A375 (cell line): ENCODE data around the gene LRSAM1. TPM values are rescaled to one million over a fixed set of nuclear protein-coding genes. Genes with fewer than 3 reads are reported as not detected.

Experiments used
- small RNA-seq: library from RNA; depleted of rRNA; stranded (forward); fragments of <200 nt; gene quantifications from one replicate; pipeline ENCODE3, GENCODE V24; 2014
- total RNA-seq: library from RNA; depleted of rRNA; stranded (reverse); fragments of >200 nt; shearing (Covaris generic); gene quantifications from 2 replicates; pipeline ENCODE4 v1.2.3, GENCODE V29; 2014; rRNA removed

The LRSAM1 gene
- total RNA-seq = 12.8 and 15.0 TPM in 2 replicates

GRCh38 chr9:127450830-127451607, at the start of gene LRSAM1, which contains the start of gene RPL12:
LRSAM1 (plus strand) TSS chr9:127451510; CDS start chr9:127454528, 3,018 bp downstream.
RPL12 (minus strand) TSS chr9:127451406; CDS start chr9:127451317, 89 bp downstream.

DNA sequence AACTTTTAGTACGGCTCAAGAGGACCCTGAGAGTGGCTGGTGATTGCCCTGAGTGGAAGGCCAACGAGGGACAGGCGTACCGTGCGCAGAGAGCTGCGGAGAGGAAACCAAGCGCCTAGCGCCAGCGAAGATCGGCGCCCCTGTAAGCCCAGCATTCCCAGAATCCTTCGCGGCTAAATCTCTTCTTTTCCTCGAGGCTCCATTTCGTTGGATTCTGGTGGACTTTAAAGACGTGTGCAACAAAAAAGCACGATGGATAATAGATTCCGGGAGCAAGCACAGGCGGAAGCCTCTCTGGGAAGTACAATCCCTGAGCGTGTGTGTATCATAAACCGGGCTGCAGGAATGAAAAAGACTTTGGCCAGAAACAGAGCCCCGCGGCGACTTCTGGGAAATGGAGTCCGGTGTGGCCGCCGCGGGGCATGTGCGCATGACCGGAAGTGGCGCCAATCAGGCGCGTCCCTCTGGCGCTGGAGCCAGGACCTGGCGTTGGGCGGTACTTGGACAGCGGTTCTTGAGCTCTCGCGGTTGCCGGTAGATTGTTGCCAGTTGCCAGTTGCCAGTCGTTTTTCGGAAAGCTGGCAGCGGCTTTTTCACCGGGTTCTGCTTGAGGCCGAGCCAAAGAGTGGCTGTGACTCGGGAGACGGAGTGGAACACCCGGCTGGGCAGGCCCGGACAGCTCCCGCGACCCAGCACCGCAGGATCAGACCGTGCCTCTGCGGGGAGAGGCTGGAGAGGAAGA, 27.2 kb upstream of the LRSAM1 start, which contains the start of gene ZNF79:
ZNF79 (plus strand) TSS at position 449 of the 742 bp plus-strand sequence. CDS start 406 bp downstream, outside the sequence.

Small RNA genes within 50 kb of the gene (small RNA-seq; reads per million reads assigned to genes)
- not detected for gene RF00019
- 51.1 reads per million, percentile 95 among the genes with 10 or more reads in this experiment for gene SNORA65

Other genes starting within 250 kb of the LRSAM1 start
- gene GARNL3, start 186.7 kb upstream of the LRSAM1 start, total RNA-seq = 0.15 and 2.4 TPM in 2 replicates
- gene SLC2A8, start 54.3 kb upstream of the LRSAM1 start, total RNA-seq = not detected in 2 replicates
- 3.3 and 3.9 TPM in 2 replicates for gene ZNF79, start 27.1 kb upstream of the LRSAM1 start, total RNA-seq
- gene RPL12, start 104 bp upstream of the LRSAM1 start, total RNA-seq = 2,783 and 3,009 TPM in 2 replicates
- gene STXBP1, start 160.8 kb downstream of the LRSAM1 start, total RNA-seq = 11.5 and 15.5 TPM in 2 replicates